NCI-H146 treated with DMSO at 0.1 percent for 48 hours (cell line): ENCODE data around the gene SMOC2.
"Not testable (repeated sequence)": the region's sequence is repeated elsewhere in the genome, so short reads cannot be mapped to it uniquely, and the experiment has no call there.

Source experiments
- DNase-seq: peaks from one replicate; lab custom pipeline; 2025; ENCODE audit not compliant: unreplicated experiment; lab: John Stamatoyannopoulos, UW

SMOC2 gene

GRCh38 chr6:168598251-168599117, 157.5 kb downstream of the SMOC2 start:
- no peak for DNase-seq

GRCh38 chr6:168599118-168599494, 158.1 kb downstream of the SMOC2 start:
- no peak for DNase-seq

- DNase-seq: no peak
These were observed 158.9 kb downstream of the SMOC2 start for GRCh38 chr6:168599769-168600330.

GRCh38 chr6:168600381-168600780, 159.4 kb downstream of the SMOC2 start:
- DNase-seq: no peak

GRCh38 chr6:168601111-168601510, 160.1 kb downstream of the SMOC2 start:
- no peak for DNase-seq

- DNase-seq: no peak
These were observed 160.6 kb downstream of the SMOC2 start for GRCh38 chr6:168601546-168601945.

GRCh38 chr6:168602576-168602975, 161.6 kb downstream of the SMOC2 start:
- no peak for DNase-seq

- no peak for DNase-seq
These were observed 162.2 kb downstream of the SMOC2 start for GRCh38 chr6:168603234-168603633.

- DNase-seq: no peak
These were observed 165.0 kb downstream of the SMOC2 start for GRCh38 chr6:168605964-168606363.

- DNase-seq: no peak
These were observed 165.7 kb downstream of the SMOC2 start for GRCh38 chr6:168606722-168607121.

GRCh38 chr6:168607272-168608112, 166.5 kb downstream of the SMOC2 start:
- DNase-seq: no peak

GRCh38 chr6:168608113-168608400, 167.1 kb downstream of the SMOC2 start:
- no peak for DNase-seq

GRCh38 chr6:168609026-168609685, 168.2 kb downstream of the SMOC2 start:
- DNase-seq: no peak

GRCh38 chr6:168609914-168610490, 169.0 kb downstream of the SMOC2 start:
- DNase-seq: no peak

- not testable (repeated sequence) for DNase-seq
These were observed 170.0 kb downstream of the SMOC2 start for GRCh38 chr6:168610966-168611365.

GRCh38 chr6:168611691-168612090, 170.7 kb downstream of the SMOC2 start:
- no peak for DNase-seq

GRCh38 chr6:168612586-168612985, 171.6 kb downstream of the SMOC2 start:
- no peak for DNase-seq

- DNase-seq: no peak
These were observed 174.9 kb downstream of the SMOC2 start for GRCh38 chr6:168615837-168616236.

GRCh38 chr6:168616816-168617765, 176.1 kb downstream of the SMOC2 start:
- DNase-seq: peak; percentile 23
